Mesodermal cell (in vitro differentiated cells): Measurements from ENCODE around the gene C8G.

Experiments
- H3K27ac ChIP-seq: 2 replicates; pipeline ENCODE4 v1.7.0; 2013; ENCODE audit warnings: mild to moderate bottlenecking, low read depth, low read length, moderate library complexity; ENCODE audit not compliant: severe bottlenecking
- H3K36me3 ChIP-seq: 2 replicates; pipeline ENCODE4 v1.7.1; 2013; ENCODE audit warnings: mild to moderate bottlenecking, low read length, moderate library complexity; ENCODE audit not compliant: control insufficient read depth, insufficient read depth
- H3K4me1 ChIP-seq: one replicate; pipeline ENCODE4 v1.7.1; 2013; ENCODE audit warnings: mild to moderate bottlenecking, low read length; ENCODE audit not compliant: insufficient read depth, control insufficient read depth, poor library complexity, severe bottlenecking
- H3K4me3 ChIP-seq: 2 replicates; pipeline ENCODE4 v1.7.0; 2013; ENCODE audit warnings: low read length, control low read depth, mild to moderate bottlenecking; ENCODE audit not compliant: insufficient read depth, poor library complexity, severe bottlenecking; ENCODE audit errors: extremely low read depth
- H3K9me3 ChIP-seq: 2 replicates; pipeline ENCODE4 v1.7.1; 2013; ENCODE audit warnings: mild to moderate bottlenecking, low read length, moderate library complexity; ENCODE audit not compliant: control insufficient read depth
- WGBS, 2 experiments: methylation state at CpG; one replicate each; pipeline ENCODE4 v1.1.5; 2013; ENCODE audit warnings: missing lambda C conversion rate in 2 of 2; ENCODE audit not compliant: insufficient coverage in 2 of 2; 5-methylcytosine and 5-hydroxymethylcytosine counted together

C8G gene

DNA sequence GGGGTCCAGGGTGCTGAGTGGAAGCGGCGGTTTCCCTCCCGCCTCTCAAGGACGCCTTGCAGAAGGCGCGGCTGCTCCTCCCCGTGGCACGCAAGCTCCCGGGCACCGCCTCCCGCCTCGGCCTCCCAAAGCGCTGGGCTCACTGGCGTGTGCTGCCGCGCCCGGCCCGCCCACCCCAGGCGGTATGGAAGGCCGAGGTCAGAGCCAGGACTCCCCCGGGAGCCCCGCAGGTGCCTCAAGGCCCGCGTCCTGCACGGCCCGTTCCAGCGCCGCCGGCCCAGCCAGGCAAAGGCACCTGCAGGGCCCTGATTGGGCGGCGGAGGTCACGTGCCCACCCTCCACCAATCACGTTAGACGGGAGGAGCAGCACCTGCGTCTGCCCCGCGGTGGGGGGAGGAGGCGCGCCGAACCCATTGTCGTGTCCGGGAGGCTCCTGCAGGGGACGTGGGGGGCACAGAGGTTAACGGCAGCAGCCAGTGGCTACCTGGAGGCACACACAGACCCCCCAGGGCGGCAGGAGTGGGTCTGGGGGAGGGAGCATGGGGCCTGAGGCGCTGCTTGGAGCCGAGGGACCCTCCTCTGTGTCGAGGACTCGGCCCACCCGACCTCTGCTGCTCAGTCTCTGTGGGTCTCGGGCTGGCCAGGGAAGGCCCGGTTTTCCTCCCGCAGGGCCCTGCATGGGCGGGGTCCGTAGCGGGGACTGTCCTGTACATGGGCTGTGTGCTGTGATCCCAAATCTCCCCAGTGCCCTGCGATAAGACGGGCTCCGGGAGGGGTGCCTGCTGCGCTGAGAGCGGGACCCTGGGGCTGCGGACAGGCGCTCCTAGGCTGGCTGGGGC, 5.0 kb downstream of the C8G start:
- Histone ChIP-seq H3K36me3 (no peaks in the 10 kb centered on the region), H3K9me3 (no peaks in the 10 kb centered on the region), H3K27ac (no peak overlapping the region), H3K4me3 (peak overlapping the region; percentile 34), H3K4me1 (no peaks in the 10 kb centered on the region)
- WGBS, 2 experiments: 7 to 10% methylated on average over 46 to 56 of the region's 63 CpGs

DNA sequence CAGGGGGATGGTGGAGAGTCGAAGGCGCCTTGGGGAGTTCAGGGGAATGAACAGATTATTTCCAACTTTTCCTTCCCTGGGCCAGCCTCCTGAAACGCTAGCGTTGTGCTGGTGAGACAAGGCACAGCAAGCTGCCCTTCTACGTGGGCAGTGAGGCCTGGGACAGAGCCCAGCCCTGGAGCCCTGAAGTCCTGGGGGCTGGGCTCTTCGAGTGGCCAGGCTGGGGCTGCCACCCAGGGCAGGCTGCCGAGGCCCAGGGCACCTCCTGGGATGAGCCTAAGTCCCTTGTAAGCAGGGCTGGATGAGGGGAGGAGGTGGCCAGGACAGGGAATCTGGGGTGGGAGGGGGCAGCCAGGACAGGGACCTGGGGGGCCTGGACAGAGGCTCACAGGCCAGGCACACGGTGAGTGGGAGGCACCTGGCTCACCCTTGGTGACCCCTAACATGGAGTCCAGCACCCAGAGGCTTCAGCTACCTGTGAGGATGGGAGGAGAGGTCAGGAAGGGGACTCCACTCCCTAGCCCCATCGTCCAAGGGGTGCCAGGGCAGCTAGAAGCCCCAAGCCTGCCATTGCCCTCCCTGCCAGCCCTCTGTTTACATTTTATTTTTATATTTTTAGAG, 5.7 kb downstream of the C8G start:
- Histone ChIP-seq H3K9me3 (no peaks in the 10 kb centered on the region), H3K4me3 (peak overlapping the region; percentile 34), H3K27ac (no peak overlapping the region), H3K4me1 (no peaks in the 10 kb centered on the region), H3K36me3 (no peaks in the 10 kb centered on the region)
- WGBS, 2 experiments: 59 to 63% methylated on average over 8 of the region's 9 CpGs

DNA sequence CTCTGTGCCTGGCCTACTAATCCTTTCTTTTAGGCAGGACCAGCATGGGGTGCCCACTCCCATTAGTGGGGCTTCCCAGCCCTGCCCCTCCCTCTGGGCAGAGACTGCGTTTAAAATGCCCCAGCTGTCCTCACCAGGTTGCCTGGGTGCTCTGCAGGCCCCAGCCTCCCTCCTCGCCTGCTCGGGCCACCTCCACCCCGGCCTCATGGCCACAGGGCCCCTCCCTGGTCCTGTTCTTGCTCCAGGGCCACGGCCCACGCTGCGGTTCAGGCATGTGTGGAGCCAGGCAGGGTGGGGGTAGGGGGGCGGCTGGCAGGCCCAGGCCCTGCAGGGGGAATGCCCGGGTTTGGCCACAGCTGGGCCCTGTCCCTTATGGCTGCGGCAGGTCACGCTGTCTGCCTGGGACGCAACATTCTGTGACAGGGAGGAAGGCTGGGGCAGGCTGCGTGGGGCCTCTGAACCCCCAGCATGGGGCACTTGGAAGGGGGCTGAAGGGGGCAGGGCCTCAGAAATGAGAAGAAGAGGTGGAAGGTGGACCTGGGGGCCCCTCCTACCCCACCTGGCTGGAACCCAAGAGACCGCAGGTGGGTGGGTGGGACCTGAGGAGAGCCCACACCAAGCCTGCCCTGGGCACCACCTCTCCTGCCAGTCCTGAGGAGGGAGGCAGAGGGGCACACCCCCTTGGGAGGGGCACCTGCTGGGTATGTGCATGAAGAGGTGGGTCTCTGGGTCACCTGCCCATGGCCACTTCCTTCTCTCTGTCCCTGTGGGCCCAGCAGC, 6.7 kb downstream of the C8G start, which contains the start of gene LCN12:
Gene LCN12, plus strand, starts transcription at position 733 of the 780 bp plus-strand sequence. CDS start 55 bp downstream, outside the sequence.
- no peaks in the 10 kb centered on the region for H3K36me3 ChIP-seq
- WGBS, 2 experiments: 86% methylated on average over 7 to 13 of the region's 14 CpGs
- H3K9me3 ChIP-seq: peaks cover 3% of the 10 kb centered on the region
- no peaks in the 10 kb centered on the region for H3K4me1 ChIP-seq
- no peak within 1 kb of the TSS for H3K4me3 ChIP-seq
- H3K27ac ChIP-seq: no peak within 1 kb of the TSS

DNA sequence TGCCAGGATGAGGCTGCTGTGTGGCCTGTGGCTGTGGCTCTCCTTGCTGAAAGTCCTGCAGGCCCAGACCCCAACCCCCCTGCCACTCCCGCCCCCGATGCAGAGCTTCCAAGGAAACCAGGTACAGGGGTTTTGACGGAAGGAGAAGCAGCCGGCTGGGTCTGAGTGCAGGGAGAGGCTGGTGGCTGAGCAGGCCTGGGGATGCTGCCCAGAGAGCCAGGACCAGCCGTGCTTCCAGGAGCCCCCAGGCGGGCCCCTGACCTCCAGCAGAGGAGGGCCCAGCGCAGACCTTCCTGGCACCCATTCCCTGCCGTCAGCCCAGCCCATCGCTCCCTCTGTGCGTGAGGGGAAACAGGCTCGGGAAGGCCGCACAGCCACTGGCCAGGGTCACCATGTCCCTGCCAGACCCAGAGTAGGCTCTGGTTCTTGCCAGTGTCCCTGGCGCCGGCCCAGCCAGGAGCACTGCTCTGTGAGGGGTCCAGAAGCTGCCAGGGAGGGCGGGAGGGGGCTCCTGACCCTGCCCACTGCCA, 7.3 kb downstream of the C8G start:
- no peak overlapping the region for H3K27ac ChIP-seq
- 86 to 87% methylated on average over 11 of the region's 15 CpGs for WGBS, 2 experiments

DNA sequence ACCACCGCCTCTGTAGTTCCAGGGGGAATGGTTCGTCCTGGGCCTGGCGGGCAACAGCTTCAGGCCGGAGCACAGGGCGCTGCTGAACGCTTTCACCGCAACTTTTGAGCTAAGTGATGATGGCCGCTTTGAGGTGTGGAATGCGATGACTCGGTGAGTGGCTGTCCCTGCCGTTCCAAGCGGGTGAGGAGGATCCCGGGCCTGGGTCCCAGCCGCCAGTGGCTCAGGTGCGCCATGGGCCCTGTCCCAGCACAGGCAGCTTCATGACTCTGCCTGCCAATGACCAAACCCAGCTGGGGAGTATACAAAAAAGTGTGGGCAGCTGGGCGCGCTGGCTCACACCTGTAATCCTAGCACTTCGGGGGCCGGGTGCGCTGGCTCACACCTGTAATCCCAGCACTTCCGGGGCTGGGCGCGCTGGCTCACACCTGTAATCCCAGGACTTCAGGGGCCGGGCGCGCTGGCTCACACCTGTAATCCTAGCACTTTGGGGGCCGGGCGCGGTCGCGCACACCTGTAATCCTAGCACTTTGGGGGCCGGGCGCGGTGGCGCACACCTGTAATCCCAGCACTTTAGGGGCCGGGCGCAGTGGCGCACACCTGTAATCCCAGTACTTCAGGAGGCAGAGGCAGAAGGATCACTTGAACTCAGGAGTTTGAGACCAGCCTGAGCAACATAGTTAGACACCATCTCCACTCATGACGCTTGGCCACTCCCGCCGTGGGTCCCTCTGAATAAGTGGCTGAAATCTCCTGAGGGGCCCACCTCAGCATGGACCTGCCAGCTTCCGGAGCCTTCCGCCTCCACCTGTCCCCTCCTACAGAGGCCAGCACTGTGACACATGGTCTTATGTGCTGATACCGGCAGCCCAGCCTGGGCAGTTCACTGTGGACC, 8.1 kb downstream of the C8G start:
- H3K27ac ChIP-seq: no peak overlapping the region
- no peaks in the 10 kb centered on the region for H3K4me1 ChIP-seq
- peaks cover 3% of the 10 kb centered on the region for H3K9me3 ChIP-seq
- no peaks in the 10 kb centered on the region for H3K36me3 ChIP-seq
- H3K4me3 ChIP-seq: no peak overlapping the region
- 90 to 93% methylated on average over 33 to 38 of the region's 44 CpGs for WGBS, 2 experiments

More for the DNA sequence above, 7.3 kb downstream of the C8G start:
- Histone ChIP-seq H3K36me3 (no peaks in the 10 kb centered on the region), H3K9me3 (peaks cover 3% of the 10 kb centered on the region), H3K4me3 (no peak overlapping the region), H3K4me1 (no peaks in the 10 kb centered on the region)

DNA sequence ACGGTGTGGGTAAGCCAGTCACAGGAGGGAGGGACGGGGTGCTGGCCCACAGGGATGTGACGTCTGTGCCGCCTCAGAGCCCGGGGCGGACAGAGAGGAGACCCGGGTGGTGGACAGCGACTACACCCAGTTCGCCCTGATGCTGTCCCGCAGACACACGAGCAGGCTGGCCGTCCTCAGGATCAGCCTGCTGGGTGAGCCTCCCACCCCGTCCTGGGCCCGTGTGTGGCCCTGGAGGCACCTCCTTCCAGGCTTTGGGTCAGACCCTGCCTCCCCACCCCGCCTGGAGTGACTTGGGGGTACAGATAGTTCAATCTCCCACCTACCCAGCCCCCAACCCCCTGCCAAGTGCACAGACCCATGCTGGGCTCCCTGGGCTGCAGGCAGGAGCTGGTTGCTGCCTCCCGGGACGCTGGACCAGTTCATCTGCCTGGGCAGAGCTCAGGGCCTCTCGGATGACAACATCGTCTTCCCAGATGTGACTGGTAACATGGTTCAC, 8.8 kb downstream of the C8G start:
- Histone ChIP-seq H3K4me3 (no peak overlapping the region), H3K36me3 (no peaks in the 10 kb centered on the region), H3K4me1 (no peaks in the 10 kb centered on the region), H3K27ac (no peak overlapping the region), H3K9me3 (peaks cover 3% of the 10 kb centered on the region)
- WGBS, 2 experiments: 85 to 88% methylated on average over 11 to 18 of the region's 19 CpGs

DNA sequence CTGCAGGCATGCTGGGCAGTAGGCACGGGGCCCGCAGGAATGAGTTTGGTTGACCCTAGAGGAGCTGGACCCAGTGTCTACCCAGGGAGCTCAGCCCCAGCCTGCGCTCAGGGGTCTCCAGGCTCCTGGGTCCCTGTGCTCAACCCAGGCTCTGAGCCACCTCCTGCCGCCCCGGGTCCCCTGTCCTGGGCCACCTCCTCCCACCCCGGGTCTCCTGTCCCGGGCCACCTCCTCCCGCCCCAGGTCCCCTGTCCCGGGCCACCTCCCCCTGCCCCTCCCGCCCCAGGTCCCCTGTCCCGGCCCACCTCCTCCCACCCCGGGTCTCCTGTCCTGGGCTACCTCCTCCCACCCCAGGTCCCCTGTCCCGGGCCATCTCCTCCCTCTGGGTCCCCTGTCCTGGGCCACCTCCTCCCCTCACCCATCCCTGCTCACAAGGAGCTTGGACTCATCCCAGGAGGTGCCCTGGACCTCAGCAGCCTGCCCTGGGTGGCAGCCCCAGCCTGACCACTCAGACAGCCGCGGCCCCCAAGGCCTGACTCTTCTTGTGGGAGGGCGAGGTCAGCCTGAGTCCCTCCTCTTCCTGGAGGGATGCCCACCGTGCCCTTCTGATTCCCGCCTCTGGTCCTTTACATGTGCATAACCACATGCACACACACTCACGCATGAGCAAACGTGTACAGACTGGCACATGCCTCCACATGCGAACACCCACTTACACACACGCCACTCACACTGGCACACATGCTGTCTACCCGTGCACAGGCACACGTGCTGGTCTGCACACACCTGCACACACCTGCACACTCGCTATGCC, 9.4 kb downstream of the C8G start:
- H3K4me3 ChIP-seq: no peak overlapping the region
- no peaks in the 10 kb centered on the region for H3K4me1 ChIP-seq
- WGBS, 2 experiments: 83 to 88% methylated on average over 15 to 18 of the region's 25 CpGs
- H3K27ac ChIP-seq: no peak overlapping the region
- H3K36me3 ChIP-seq: no peaks in the 10 kb centered on the region
- H3K9me3 ChIP-seq: peaks cover 3% of the 10 kb centered on the region

DNA sequence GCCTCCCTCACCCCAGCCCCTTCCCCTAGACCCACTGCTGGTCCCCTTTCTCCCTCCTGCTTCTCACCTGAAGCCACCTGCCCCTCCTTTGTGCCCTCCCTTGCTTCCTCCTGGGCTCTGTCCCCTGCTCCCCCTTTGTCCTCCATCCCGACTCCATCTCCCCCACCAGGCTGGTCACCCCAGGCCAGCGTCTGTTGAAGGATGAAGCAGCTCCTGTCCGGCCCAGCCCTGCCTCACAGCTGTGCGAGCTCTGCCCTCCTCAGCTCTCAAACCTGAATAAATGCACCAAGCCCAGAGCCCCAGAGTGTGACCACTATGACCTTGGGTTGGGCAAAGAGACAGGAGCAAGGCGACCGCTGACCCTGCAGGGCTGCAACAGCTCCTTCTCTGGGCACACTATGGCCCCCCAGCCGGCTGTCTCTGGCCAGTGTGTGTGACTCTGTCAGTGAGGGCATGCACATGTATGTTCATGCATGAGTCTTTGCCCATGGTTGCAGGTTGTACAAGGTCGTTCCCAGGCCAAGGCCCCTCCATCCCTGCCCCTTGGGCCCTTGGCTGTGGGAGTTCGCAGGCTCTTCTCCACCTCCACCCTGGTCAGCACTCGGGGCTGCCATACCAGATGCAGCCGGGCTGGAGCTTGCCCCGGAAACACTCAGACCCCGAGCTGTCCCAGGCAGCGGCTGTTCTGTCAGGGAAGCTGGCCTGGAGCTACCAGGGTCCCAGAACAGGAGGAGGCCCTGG, 10.3 kb downstream of the C8G start:
- Histone ChIP-seq H3K27ac (no peak overlapping the region), H3K4me1 (no peaks in the 10 kb centered on the region), H3K4me3 (no peak overlapping the region), H3K9me3 (peaks cover 3% of the 10 kb centered on the region), H3K36me3 (no peaks in the 10 kb centered on the region)
- 84 to 90% methylated on average over 13 of the region's 14 CpGs for WGBS, 2 experiments

DNA sequence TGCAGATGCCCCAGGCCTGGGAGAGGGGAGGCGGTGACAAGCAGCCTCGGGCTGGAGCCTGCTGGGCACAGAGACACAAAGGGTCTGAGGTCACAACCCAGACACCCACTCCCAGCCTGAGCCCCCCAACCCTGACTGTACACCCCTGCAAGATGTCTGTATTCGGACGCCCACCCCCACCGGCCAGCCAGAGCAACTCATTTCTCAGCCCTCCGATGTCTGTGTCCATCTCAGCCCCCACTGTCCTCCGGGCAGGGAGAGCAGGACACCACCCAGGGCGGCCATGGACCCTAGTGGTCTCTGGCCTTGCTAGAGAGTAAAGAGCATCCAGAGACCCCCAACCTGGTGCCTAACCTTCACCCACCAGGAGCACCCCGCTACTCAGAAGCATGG, 10.9 kb downstream of the C8G start:
- Histone ChIP-seq H3K4me3 (no peak overlapping the region), H3K4me1 (peaks cover under 1% of the 10 kb centered on the region), H3K27ac (no peak overlapping the region), H3K36me3 (no peaks in the 10 kb centered on the region), H3K9me3 (peaks cover 3% of the 10 kb centered on the region)
- WGBS, 2 experiments: 100% methylated on average over 2 to 7 of the region's 9 CpGs
